Panc1 (cell line): Measurements from ENCODE around the gene MTHFSD.

ENCODE experiments used
- CTCF ChIP-seq: fragments of 450-650 bp; IDR thresholded peaks from 2 replicates; pipeline ENCODE4 v1.5.1; 2017; ENCODE audit warnings: mild to moderate bottlenecking
- POLR2AphosphoS5 ChIP-seq: IDR thresholded peaks from 2 replicates; pipeline ENCODE4 v1.6.1; 2012; ENCODE audit warnings: mild to moderate bottlenecking, low read depth, low read length, moderate library complexity
- REST ChIP-seq, 2 experiments: IDR thresholded peaks; 2 replicates each; pipeline ENCODE4 v1.6.1; 2011 to 2012; ENCODE audit warnings: low read depth in 2 of 2, control low read depth in 1 of 2, low read length in 1 of 2, mild to moderate bottlenecking in 1 of 2, moderate library complexity in 1 of 2; ENCODE audit not compliant: insufficient read depth in 1 of 2
- SIN3A ChIP-seq: IDR thresholded peaks from 2 replicates; pipeline ENCODE4 v1.6.1; 2012; ENCODE audit warnings: low read depth, mild to moderate bottlenecking, low read length, moderate library complexity, borderline replicate concordance; ENCODE audit not compliant: insufficient read depth
- TCF7L2 ChIP-seq: IDR thresholded peaks from 2 replicates; pipeline ENCODE4 v1.6.1; 2011; ENCODE audit warnings: mild to moderate bottlenecking, low read depth, low read length, inconsistent platforms

GRCh38 chr16:86534779-86535615, 20.0 kb downstream of the MTHFSD start:
- TF ChIP-seq TCF7L2 (no peak), CTCF (no peak), POLR2AphosphoS5 (no peak), REST (IDR thresholded peaks at IDR 0.05; ENCODE audit: insufficient read depth in 1 of 2, low read depth in 2 of 2, low read length in 1 of 2) (no peak), SIN3A (no peak)
